GM23338 (cell line): ENCODE results near the gene GPR158.

Source experiments
- CREB1 ChIP-seq: fragments of 250-450 bp; sonication (Bioruptor Pico); IDR thresholded peaks from 2 replicates; pipeline ENCODE4 v1.5.0; 2020; ENCODE audit warnings: low read depth, mild to moderate bottlenecking, moderate library complexity
- EZH2 ChIP-seq: fragments of 200-600 bp; sonication (generic); IDR thresholded peaks from one replicate; pipeline ENCODE4 v1.8.0; 2017; ENCODE audit warnings: antibody characterized with exemption, mild to moderate bottlenecking, low read depth; ENCODE audit not compliant: unreplicated experiment
- EZH2phosphoT487 ChIP-seq: fragments of 200-600 bp; sonication (generic); IDR thresholded peaks from one replicate; pipeline ENCODE4 v1.8.1; 2018; ENCODE audit warnings: antibody characterized with exemption; ENCODE audit not compliant: unreplicated experiment
- JUNB ChIP-seq: IDR thresholded peaks from one replicate; pipeline ENCODE4 v1.6.1; 2016; ENCODE audit warnings: antibody characterized with exemption; ENCODE audit not compliant: unreplicated experiment
- POLR2AphosphoS5 ChIP-seq: IDR thresholded peaks from 2 replicates; pipeline ENCODE4 v1.6.1; 2016; ENCODE audit warnings: antibody characterized with exemption, low read depth
- ZNF331 ChIP-seq: fragments of 250-450 bp; sonication (Bioruptor Pico); IDR thresholded peaks from 2 replicates; pipeline ENCODE4 v1.5.0; 2020; ENCODE audit warnings: low read depth, mild to moderate bottlenecking, moderate library complexity
- TF ChIP-seq, protein P1 (sequence below), 2 experiments: fragments of 200-600 bp in 1 of 2; sonication (generic) in 1 of 2; conservative IDR thresholded peaks; 2 replicates each; pipeline versions ENCODE4 v1.5.1 to v1.6.1; 2016 to 2017; ENCODE audit warnings: antibody characterized with exemption in 2 of 2, low read depth in 2 of 2, mild to moderate bottlenecking in 2 of 2, moderate library complexity in 1 of 2
- TF ChIP-seq, protein P2 (sequence below): IDR thresholded peaks from 2 replicates; pipeline ENCODE4 v1.6.1; 2016; ENCODE audit warnings: antibody characterized with exemption
- TF ChIP-seq, protein P3 (sequence below): IDR thresholded peaks from one replicate; pipeline ENCODE4 v1.6.1; 2018; ENCODE audit warnings: antibody characterized with exemption; ENCODE audit not compliant: unreplicated experiment

DNA sequence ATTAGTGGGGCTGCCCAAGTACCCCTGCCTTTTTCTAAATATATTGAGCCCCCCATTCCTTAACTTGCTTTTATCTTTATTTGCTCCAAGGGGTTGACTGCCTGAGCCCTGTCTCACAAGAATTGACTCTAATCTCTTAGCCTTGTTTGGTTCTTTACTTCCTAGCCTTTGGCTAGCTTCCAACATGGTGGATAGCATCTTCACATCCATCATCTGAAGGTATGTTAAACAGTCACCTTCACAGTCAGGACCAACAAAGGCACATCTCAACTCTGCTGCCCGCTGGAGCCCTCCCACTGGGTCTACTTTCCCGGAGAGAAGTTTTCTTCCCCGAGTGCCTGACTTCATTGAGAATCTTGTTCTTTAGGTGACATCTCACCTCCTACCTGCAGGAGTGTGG lies 329.5 kb downstream of the GPR158 start:
- TF ChIP-seq, protein P1, sequence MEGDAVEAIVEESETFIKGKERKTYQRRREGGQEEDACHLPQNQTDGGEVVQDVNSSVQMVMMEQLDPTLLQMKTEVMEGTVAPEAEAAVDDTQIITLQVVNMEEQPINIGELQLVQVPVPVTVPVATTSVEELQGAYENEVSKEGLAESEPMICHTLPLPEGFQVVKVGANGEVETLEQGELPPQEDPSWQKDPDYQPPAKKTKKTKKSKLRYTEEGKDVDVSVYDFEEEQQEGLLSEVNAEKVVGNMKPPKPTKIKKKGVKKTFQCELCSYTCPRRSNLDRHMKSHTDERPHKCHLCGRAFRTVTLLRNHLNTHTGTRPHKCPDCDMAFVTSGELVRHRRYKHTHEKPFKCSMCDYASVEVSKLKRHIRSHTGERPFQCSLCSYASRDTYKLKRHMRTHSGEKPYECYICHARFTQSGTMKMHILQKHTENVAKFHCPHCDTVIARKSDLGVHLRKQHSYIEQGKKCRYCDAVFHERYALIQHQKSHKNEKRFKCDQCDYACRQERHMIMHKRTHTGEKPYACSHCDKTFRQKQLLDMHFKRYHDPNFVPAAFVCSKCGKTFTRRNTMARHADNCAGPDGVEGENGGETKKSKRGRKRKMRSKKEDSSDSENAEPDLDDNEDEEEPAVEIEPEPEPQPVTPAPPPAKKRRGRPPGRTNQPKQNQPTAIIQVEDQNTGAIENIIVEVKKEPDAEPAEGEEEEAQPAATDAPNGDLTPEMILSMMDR (conservative IDR thresholded peaks at IDR 0.05; ENCODE audit: low read depth in 2 of 2) = no peak
- TF ChIP-seq EZH2phosphoT487 (no peak), POLR2AphosphoS5 (no peak), EZH2 (no peak), ZNF331 (CRISPR knock-in tag) (no peak), CREB1 (CRISPR knock-in tag) (no peak), JUNB (no peak)
- TF ChIP-seq, protein P2, sequence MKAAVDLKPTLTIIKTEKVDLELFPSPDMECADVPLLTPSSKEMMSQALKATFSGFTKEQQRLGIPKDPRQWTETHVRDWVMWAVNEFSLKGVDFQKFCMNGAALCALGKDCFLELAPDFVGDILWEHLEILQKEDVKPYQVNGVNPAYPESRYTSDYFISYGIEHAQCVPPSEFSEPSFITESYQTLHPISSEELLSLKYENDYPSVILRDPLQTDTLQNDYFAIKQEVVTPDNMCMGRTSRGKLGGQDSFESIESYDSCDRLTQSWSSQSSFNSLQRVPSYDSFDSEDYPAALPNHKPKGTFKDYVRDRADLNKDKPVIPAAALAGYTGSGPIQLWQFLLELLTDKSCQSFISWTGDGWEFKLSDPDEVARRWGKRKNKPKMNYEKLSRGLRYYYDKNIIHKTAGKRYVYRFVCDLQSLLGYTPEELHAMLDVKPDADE = no peak
- TF ChIP-seq, protein P3, sequence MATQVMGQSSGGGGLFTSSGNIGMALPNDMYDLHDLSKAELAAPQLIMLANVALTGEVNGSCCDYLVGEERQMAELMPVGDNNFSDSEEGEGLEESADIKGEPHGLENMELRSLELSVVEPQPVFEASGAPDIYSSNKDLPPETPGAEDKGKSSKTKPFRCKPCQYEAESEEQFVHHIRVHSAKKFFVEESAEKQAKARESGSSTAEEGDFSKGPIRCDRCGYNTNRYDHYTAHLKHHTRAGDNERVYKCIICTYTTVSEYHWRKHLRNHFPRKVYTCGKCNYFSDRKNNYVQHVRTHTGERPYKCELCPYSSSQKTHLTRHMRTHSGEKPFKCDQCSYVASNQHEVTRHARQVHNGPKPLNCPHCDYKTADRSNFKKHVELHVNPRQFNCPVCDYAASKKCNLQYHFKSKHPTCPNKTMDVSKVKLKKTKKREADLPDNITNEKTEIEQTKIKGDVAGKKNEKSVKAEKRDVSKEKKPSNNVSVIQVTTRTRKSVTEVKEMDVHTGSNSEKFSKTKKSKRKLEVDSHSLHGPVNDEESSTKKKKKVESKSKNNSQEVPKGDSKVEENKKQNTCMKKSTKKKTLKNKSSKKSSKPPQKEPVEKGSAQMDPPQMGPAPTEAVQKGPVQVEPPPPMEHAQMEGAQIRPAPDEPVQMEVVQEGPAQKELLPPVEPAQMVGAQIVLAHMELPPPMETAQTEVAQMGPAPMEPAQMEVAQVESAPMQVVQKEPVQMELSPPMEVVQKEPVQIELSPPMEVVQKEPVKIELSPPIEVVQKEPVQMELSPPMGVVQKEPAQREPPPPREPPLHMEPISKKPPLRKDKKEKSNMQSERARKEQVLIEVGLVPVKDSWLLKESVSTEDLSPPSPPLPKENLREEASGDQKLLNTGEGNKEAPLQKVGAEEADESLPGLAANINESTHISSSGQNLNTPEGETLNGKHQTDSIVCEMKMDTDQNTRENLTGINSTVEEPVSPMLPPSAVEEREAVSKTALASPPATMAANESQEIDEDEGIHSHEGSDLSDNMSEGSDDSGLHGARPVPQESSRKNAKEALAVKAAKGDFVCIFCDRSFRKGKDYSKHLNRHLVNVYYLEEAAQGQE = no peak
